ENCODE measurements around the gene PRDX6. TPM values are rescaled to one million over a fixed set of nuclear protein-coding genes. Genes with fewer than 3 reads are reported as not detected.

The PRDX6 gene
- total and polyA plus RNA-seq, 10 of the 15 experiments (the other 5 are each of a cell fraction or from before 2014, with no cell fraction given): 70.7 to 230 (median 138) TPM

DNA sequence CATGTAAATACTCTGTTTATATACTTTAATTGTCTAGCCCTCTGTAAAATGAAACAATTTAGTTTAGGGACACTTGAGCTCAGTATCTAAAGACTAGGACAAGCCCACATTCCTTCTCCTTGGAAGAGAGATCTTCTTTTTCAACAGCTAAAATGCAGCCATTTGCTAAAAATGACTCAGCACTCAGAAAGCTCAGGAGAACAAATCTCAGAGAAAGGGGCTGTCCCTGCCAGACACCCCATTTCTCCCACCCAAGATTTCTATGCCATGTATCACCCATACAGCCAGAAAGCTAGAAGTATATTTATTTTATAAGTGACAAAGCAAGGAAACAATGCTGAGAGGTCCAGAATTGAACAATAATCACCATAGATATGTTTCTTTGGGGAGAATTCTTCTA, 23.2 kb upstream of the PRDX6 start:
- intact Hi-C loops (cut with micrococcal nuclease; ENCODE audit: unreplicated experiment) (no loop called here), in situ Hi-C loops (cut with MboI) (no loop called here)
- Histone ChIP-seq H2AFZ (ENCODE audit: control insufficient read depth, low read depth, low read length) (no peak overlapping the region), H3K4me2 (ENCODE audit: control insufficient read depth, insufficient read depth) (no peak overlapping the region), H3K4me1 (ENCODE audit: control insufficient read depth, insufficient read depth, low read length) (no peaks in the 10 kb centered on the region), H3K9me3 (replicated peaks; ENCODE audit: control insufficient read depth, insufficient read depth, low read length) (no peaks in the 10 kb centered on the region), H3K27me3 (replicated peaks in 1 of 2; ENCODE audit: control insufficient read depth in 2 of 2, insufficient read depth in 2 of 2, low read length in 1 of 2) (no peaks in the 10 kb centered on the region), H4K20me1 (ENCODE audit: control insufficient read depth, insufficient read depth) (no peaks in the 10 kb centered on the region), H3K4me3 (no peak overlapping the region), H3K79me2 (ENCODE audit: control insufficient read depth, insufficient read depth, low read length) (no peaks in the 10 kb centered on the region), H3K36me3 (ENCODE audit: control insufficient read depth in 2 of 2, insufficient read depth in 2 of 2, low read length in 1 of 2) (no peaks in the 10 kb centered on the region; a peak in 1 of 4 replicates), H3K9ac (ENCODE audit: control insufficient read depth, insufficient read depth, low read length) (no peak overlapping the region), H3K27ac (ENCODE audit: control insufficient read depth, insufficient read depth) (no peak overlapping the region)
- RAD21 ChIA-PET (ENCODE audit: unreplicated experiment): interaction anchor here (0.7 kb wide), 1 partner anchor 25 kb away, joined by 3 read pairs; no protein-coding TSS in a partner anchor
- FAIRE-seq (no peak), ATAC-seq (no peak), DNase-seq (ENCODE audit: low read depth, low spot score) (no peak)
- no TSS peak for BruUV-seq (replicated peaks)
- CTCF ChIA-PET: interaction anchor here (0.9 to 1.0 kb wide), 2 partner anchors 15 to 71 kb away, joined by 3 read pairs; no protein-coding TSS in a partner anchor
- POLR2A ChIA-PET: interaction anchor here (1.1 kb wide), 1 partner anchor 23 kb away, joined by 3 read pairs; the partner anchor contains the start of gene PRDX6
- SMC1A ChIA-PET (ENCODE audit: uncharacterized antibody, unreplicated experiment): interaction anchor here (0.6 to 1.8 kb wide), 5 partner anchors 19 to 116 kb away, joined by 3 to 6 read pairs (median 3); no protein-coding TSS in a partner anchor
- TF ChIP-seq POLR2A (IDR thresholded peaks at IDR 0.05; ENCODE audit: low read depth, low read length): no peak
- no peak for TF ChIP-seq ZNF24 (IDR thresholded peaks at IDR 0.05)
- TF ChIP-seq, protein P1, sequence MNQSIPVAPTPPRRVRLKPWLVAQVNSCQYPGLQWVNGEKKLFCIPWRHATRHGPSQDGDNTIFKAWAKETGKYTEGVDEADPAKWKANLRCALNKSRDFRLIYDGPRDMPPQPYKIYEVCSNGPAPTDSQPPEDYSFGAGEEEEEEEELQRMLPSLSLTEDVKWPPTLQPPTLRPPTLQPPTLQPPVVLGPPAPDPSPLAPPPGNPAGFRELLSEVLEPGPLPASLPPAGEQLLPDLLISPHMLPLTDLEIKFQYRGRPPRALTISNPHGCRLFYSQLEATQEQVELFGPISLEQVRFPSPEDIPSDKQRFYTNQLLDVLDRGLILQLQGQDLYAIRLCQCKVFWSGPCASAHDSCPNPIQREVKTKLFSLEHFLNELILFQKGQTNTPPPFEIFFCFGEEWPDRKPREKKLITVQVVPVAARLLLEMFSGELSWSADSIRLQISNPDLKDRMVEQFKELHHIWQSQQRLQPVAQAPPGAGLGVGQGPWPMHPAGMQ (IDR thresholded peaks at IDR 0.05; ENCODE audit: borderline replicate concordance): no peak
- TF ChIP-seq, protein P2, sequence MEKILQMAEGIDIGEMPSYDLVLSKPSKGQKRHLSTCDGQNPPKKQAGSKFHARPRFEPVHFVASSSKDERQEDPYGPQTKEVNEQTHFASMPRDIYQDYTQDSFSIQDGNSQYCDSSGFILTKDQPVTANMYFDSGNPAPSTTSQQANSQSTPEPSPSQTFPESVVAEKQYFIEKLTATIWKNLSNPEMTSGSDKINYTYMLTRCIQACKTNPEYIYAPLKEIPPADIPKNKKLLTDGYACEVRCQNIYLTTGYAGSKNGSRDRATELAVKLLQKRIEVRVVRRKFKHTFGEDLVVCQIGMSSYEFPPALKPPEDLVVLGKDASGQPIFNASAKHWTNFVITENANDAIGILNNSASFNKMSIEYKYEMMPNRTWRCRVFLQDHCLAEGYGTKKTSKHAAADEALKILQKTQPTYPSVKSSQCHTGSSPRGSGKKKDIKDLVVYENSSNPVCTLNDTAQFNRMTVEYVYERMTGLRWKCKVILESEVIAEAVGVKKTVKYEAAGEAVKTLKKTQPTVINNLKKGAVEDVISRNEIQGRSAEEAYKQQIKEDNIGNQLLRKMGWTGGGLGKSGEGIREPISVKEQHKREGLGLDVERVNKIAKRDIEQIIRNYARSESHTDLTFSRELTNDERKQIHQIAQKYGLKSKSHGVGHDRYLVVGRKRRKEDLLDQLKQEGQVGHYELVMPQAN (conservative IDR thresholded peaks at IDR 0.05): no peak
- no peak for TF ChIP-seq CHD2 (IDR thresholded peaks at IDR 0.05; ENCODE audit: borderline replicate concordance, low read depth, low read length)
- TF ChIP-seq, protein P3, sequence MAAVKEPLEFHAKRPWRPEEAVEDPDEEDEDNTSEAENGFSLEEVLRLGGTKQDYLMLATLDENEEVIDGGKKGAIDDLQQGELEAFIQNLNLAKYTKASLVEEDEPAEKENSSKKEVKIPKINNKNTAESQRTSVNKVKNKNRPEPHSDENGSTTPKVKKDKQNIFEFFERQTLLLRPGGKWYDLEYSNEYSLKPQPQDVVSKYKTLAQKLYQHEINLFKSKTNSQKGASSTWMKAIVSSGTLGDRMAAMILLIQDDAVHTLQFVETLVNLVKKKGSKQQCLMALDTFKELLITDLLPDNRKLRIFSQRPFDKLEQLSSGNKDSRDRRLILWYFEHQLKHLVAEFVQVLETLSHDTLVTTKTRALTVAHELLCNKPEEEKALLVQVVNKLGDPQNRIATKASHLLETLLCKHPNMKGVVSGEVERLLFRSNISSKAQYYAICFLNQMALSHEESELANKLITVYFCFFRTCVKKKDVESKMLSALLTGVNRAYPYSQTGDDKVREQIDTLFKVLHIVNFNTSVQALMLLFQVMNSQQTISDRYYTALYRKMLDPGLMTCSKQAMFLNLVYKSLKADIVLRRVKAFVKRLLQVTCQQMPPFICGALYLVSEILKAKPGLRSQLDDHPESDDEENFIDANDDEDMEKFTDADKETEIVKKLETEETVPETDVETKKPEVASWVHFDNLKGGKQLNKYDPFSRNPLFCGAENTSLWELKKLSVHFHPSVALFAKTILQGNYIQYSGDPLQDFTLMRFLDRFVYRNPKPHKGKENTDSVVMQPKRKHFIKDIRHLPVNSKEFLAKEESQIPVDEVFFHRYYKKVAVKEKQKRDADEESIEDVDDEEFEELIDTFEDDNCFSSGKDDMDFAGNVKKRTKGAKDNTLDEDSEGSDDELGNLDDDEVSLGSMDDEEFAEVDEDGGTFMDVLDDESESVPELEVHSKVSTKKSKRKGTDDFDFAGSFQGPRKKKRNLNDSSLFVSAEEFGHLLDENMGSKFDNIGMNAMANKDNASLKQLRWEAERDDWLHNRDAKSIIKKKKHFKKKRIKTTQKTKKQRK (IDR thresholded peaks at IDR 0.05; ENCODE audit: low read depth, low read length): no peak
- TF ChIP-seq, protein P4, sequence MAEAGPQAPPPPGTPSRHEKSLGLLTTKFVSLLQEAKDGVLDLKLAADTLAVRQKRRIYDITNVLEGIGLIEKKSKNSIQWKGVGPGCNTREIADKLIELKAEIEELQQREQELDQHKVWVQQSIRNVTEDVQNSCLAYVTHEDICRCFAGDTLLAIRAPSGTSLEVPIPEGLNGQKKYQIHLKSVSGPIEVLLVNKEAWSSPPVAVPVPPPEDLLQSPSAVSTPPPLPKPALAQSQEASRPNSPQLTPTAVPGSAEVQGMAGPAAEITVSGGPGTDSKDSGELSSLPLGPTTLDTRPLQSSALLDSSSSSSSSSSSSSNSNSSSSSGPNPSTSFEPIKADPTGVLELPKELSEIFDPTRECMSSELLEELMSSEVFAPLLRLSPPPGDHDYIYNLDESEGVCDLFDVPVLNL (IDR thresholded peaks at IDR 0.05; ENCODE audit: low read depth, low read length): no peak
- TF ChIP-seq YY1 (IDR thresholded peaks at IDR 0.05; ENCODE audit: low read depth, low read length): no peak
- TF ChIP-seq MYC (IDR thresholded peaks at IDR 0.05; ENCODE audit: insufficient read depth, insufficient read length, insufficient replicate concordance, low read length, severe bottlenecking): no peak
- TF ChIP-seq HDAC2 (IDR thresholded peaks at IDR 0.05): no peak
- TF ChIP-seq, protein P5, sequence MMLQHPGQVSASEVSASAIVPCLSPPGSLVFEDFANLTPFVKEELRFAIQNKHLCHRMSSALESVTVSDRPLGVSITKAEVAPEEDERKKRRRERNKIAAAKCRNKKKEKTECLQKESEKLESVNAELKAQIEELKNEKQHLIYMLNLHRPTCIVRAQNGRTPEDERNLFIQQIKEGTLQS (IDR thresholded peaks at IDR 0.05; ENCODE audit: borderline replicate concordance, extremely low read depth, low read depth, low read length): no peak
- TF ChIP-seq TAF1 (IDR thresholded peaks at IDR 0.05; ENCODE audit: borderline replicate concordance, low read depth, low read length): no peak
- no peak for TF ChIP-seq SMC3 (IDR thresholded peaks at IDR 0.05; ENCODE audit: borderline replicate concordance, low read length)
- no peak for TF ChIP-seq BMI1 (IDR thresholded peaks at IDR 0.05; ENCODE audit: borderline replicate concordance)
- no peak for TF ChIP-seq EP300 (IDR thresholded peaks at IDR 0.05; ENCODE audit: borderline replicate concordance in 1 of 2, control insufficient read depth in 1 of 2, low read depth in 2 of 2, low read length in 2 of 2)
- TF ChIP-seq POU2F2 (IDR thresholded peaks at IDR 0.05; ENCODE audit: borderline replicate concordance, low read depth, low read length): no peak
